Endothelial cell of umbilical vein (primary cell): ENCODE data around the gene SRP19. TPM values are rescaled to one million over a fixed set of nuclear protein-coding genes. Genes with fewer than 3 reads are reported as not detected.

Experiments used
- Bru-seq: library from RNA; stranded (reverse); fragments of 400-500 nt; gene quantifications from one replicate; lab custom pipeline; 2021; lab: Mats Ljungman, UMichigan
- BruChase-seq, 2 experiments: library from RNA; stranded (reverse); fragments of 400-500 nt; gene quantifications; one replicate each; lab custom pipeline; 2021; lab: Mats Ljungman, UMichigan
- BruUV-seq: library from RNA; stranded (reverse); fragments of 400-500 nt; replicated peaks from 2 replicates; lab custom pipeline; 2021; lab: Mats Ljungman, UMichigan
- CTCF ChIA-PET: fragments of 300-600, 350-600 bp; sonication (Branson Sonifier 250); formaldehyde crosslinking; loops from one replicate; lab custom pipeline; 2021; ENCODE audit warnings: antibody characterized with exemption, inconsistent platforms; lab: Charles Lee
- POLR2A ChIA-PET: fragments of 300-600, 350-600 bp; sonication (Branson Sonifier 250); formaldehyde crosslinking; loops from one replicate; lab custom pipeline; 2021; ENCODE audit warnings: antibody characterized with exemption, inconsistent platforms; lab: Charles Lee
- DNase-seq: peaks from one replicate; pipeline ENCODE4 v3.0.0-alpha.2; 2011; ENCODE audit warnings: low read depth, low spot score
- FAIRE-seq: peaks from 2 replicates; lab custom pipeline; 2011; peaks lifted over from hg19 to GRCh38; lab: Jason Lieb, UNC
- H2AFZ ChIP-seq: 2 replicates; pipeline ENCODE4 v1.6.0; 2012; ENCODE audit warnings: low read depth, low read length, control low read depth, inconsistent platforms
- H3K27ac ChIP-seq: 2 replicates; pipeline ENCODE4 v1.5.1; 2011; ENCODE audit warnings: low read depth, mild to moderate bottlenecking, control low read depth, low read length, moderate library complexity; ENCODE audit not compliant: insufficient read depth
- H3K27me3 ChIP-seq, 2 experiments: 2 replicates each; pipeline versions ENCODE4 v1.6.0 to v1.6.1; 2011; ENCODE audit warnings: low read length in 2 of 2, mixed read lengths in 1 of 2; ENCODE audit not compliant: control insufficient read depth in 2 of 2, insufficient read depth in 2 of 2
- H3K36me3 ChIP-seq, 2 experiments: 2 replicates in 1 of 2; 3 replicates in 1 of 2; pipeline ENCODE4 v1.5.1; 2011; ENCODE audit warnings: low read length in 2 of 2, mild to moderate bottlenecking in 1 of 2, moderate library complexity in 1 of 2; ENCODE audit not compliant: control insufficient read depth in 2 of 2, insufficient read depth in 2 of 2; ENCODE audit errors: extremely low read depth in 1 of 2
- H3K4me1 ChIP-seq: 3 replicates; pipeline ENCODE4 v1.5.1; 2011; ENCODE audit warnings: mild to moderate bottlenecking, low read length; ENCODE audit not compliant: control insufficient read depth, insufficient read depth; ENCODE audit errors: extremely low read depth
- H3K4me2 ChIP-seq: 2 replicates; pipeline ENCODE4 v1.6.1; 2011; ENCODE audit warnings: low read length, control low read depth, mixed read lengths; ENCODE audit not compliant: insufficient read depth
- H3K4me3 ChIP-seq, 3 experiments: fragments of 200-600 bp in 1 of 3; sonication (generic), shearing (Covaris generic) in 1 of 3; replicated peaks in 1 of 3; 2 replicates each; pipeline ENCODE4 v1.5.1; 2011 to 2016; ENCODE audit warnings: control low read depth in 3 of 3, low read length in 3 of 3, mild to moderate bottlenecking in 2 of 3, inconsistent platforms in 1 of 3, low read depth in 1 of 3, moderate library complexity in 1 of 3; ENCODE audit not compliant: insufficient read depth in 1 of 3
- H3K79me2 ChIP-seq: 2 replicates; pipeline ENCODE4 v1.6.0; 2012; ENCODE audit warnings: low read length, inconsistent platforms; ENCODE audit not compliant: control insufficient read depth, insufficient read depth
- H3K9ac ChIP-seq: replicated peaks from 2 replicates; pipeline ENCODE3; 2011; ENCODE audit warnings: low read length, control low read depth; ENCODE audit not compliant: insufficient read depth; ENCODE audit errors: extremely low read depth
- H3K9me1 ChIP-seq: replicated peaks from 3 replicates; pipeline ENCODE4 v1.6.0; 2011; ENCODE audit warnings: mild to moderate bottlenecking, low read length; ENCODE audit not compliant: control insufficient read depth, insufficient read depth; ENCODE audit errors: extremely low read depth
- H3K9me3 ChIP-seq: replicated peaks from 2 replicates; pipeline ENCODE4 v1.5.1; 2012; ENCODE audit warnings: low read length, inconsistent platforms; ENCODE audit not compliant: control insufficient read depth, insufficient read depth
- H4K20me1 ChIP-seq: replicated peaks from 2 replicates; pipeline ENCODE3; 2011; ENCODE audit warnings: mild to moderate bottlenecking, low read length; ENCODE audit not compliant: control insufficient read depth, insufficient read depth; ENCODE audit errors: extremely low read depth
- CTCF ChIP-seq, 2 donors: IDR thresholded peaks; 1 replicate in 1 of 2; 2 replicates in 1 of 2; pipeline ENCODE4 v1.5.1; 2011; ENCODE audit warnings: low read length in 2 of 2, mild to moderate bottlenecking in 2 of 2, moderate library complexity in 2 of 2, control low read depth in 1 of 2, inconsistent platforms in 1 of 2, low read depth in 1 of 2; ENCODE audit not compliant: insufficient read depth in 1 of 2; ENCODE audit errors: extremely low read depth in 1 of 2
- EZH2 ChIP-seq: IDR thresholded peaks from 2 replicates; pipeline ENCODE4 v1.6.1; 2012; ENCODE audit warnings: borderline replicate concordance, low read depth, mild to moderate bottlenecking, moderate library complexity, low read length, inconsistent platforms; ENCODE audit not compliant: severe bottlenecking
- FOS ChIP-seq: IDR thresholded peaks from 2 replicates; pipeline ENCODE4 v1.6.1; 2011; ENCODE audit warnings: mild to moderate bottlenecking, low read length, moderate library complexity, borderline replicate concordance; ENCODE audit not compliant: insufficient read depth
- GATA2 ChIP-seq: IDR thresholded peaks from 2 replicates; pipeline ENCODE4 v1.7.0; 2011; ENCODE audit warnings: low read depth, mild to moderate bottlenecking, moderate library complexity, mixed read lengths, low read length; ENCODE audit not compliant: insufficient read length, insufficient read depth
- JUN ChIP-seq: IDR thresholded peaks from 2 replicates; pipeline ENCODE4 v1.6.1; 2011; ENCODE audit warnings: borderline replicate concordance, low read depth; ENCODE audit not compliant: insufficient read length, insufficient read depth
- MYC ChIP-seq: IDR thresholded peaks from one replicate; pipeline ENCODE4 v1.6.1; 2011; ENCODE audit warnings: mild to moderate bottlenecking, low read depth, low read length
- POLR2A ChIP-seq: IDR thresholded peaks from 2 replicates; pipeline ENCODE4 v1.6.1; 2012; ENCODE audit warnings: low read depth, mild to moderate bottlenecking, control low read depth, low read length
- POLR2AphosphoS5 ChIP-seq: IDR thresholded peaks from 2 replicates; pipeline ENCODE4 v1.6.1; 2012; ENCODE audit warnings: low read depth, mild to moderate bottlenecking, control low read depth, low read length, moderate library complexity; ENCODE audit not compliant: insufficient read depth
- dilution Hi-C: fragments of 300-500 bp; cut with MboI; formaldehyde crosslinking; loops from one replicate; pipeline ENCODE4 v1.15.0; 2019; ENCODE audit warnings: low sequenced_read_pairs; ENCODE audit not compliant: extremely low pct_ligation_motif_present
- intact Hi-C: fragments of 100-400 bp; cut with micrococcal nuclease; formaldehyde crosslinking; loops from one replicate; pipeline ENCODE4 v1.10.0; 2022
- long read RNA-seq: library from polyadenylated mRNA; stranded (forward); transcript quantifications from one replicate; pipeline ENCODE4 v2.0.0, GENCODE V29; 2021
- polyA minus RNA-seq, 3 experiments: library from RNA; depleted of rRNA, polyadenylated mRNA; stranded (reverse); fragments of >200 nt; gene quantifications; 1 replicate in 1 of 3; 2 replicates in 2 of 3; pipeline ENCODE4 v1.2.3, GENCODE V29; 2011
- polyA plus RNA-seq, 4 experiments: library from polyadenylated mRNA; depleted of rRNA in 3 of 4; stranded (reverse) in 3 of 4; unstranded in 1 of 4; fragments of >200 nt; gene quantifications; 2 replicates each; pipeline versions ENCODE4 v1.2.1 to v1.2.3, GENCODE V29; 2011 to 2012; ENCODE audit warnings: missing spikeins in 1 of 4
- total RNA-seq: library from RNA; stranded (reverse); gene quantifications from 2 replicates; pipeline ENCODE4 v1.2.3, GENCODE V29; 2021
- TF ChIP-seq, protein P1 (sequence below): IDR thresholded peaks from 2 replicates; pipeline ENCODE4 v1.6.1; 2011; ENCODE audit not compliant: insufficient read depth, insufficient read length

The SRP19 gene
- total RNA-seq (69.2 and 69.4 TPM in 2 replicates), polyA plus RNA-seq (18.4 and 28.6 TPM in 2 replicates), polyA minus RNA-seq (9.5 and 14.9 TPM in 2 replicates), Bru-seq, nascent RNA (percentile 80 among the genes with signal in this experiment), BruChase-seq, experiment 1, labeled RNA remaining after a 6-hour chase (percentile 87 among the genes with signal in this experiment), BruChase-seq, experiment 2, labeled RNA remaining after a 2-hour chase (percentile 85 among the genes with signal in this experiment)
- polyA plus RNA-seq (2011; cell fraction: cytosol; rRNA removed) = 66.4 and 82.3 TPM in 2 replicates
- 38.5 and 60.9 TPM in 2 replicates for polyA plus RNA-seq (2011; cell fraction: nucleus; rRNA removed)
- 90.7 and 137 TPM in 2 replicates for polyA plus RNA-seq (2012)
- 19.0 TPM for polyA minus RNA-seq (2011; cell fraction: cytosol; rRNA and poly(A)+ RNA removed)
- 11.5 and 17.0 TPM in 2 replicates for polyA minus RNA-seq (2011; cell fraction: nucleus; rRNA and poly(A)+ RNA removed)
- long read RNA-seq, transcript SRP19-205 (2 exons, 473 nt) = minor isoform, 22 of 262 reads
- long read RNA-seq, transcript SRP19-206 (5 exons, 2,841 nt) = major isoform, 190 of 262 reads
- long read RNA-seq, transcript SRP19-201 (5 exons, 937 nt) = minor isoform, 24 of 262 reads
- long read RNA-seq, partial matches to known transcripts = 2 of 262 reads
- long read RNA-seq, other reads (novel, unspliced or antisense) = 16 of 262 reads

- Histone ChIP-seq H3K4me1 (peaks cover 18% of the 10 kb centered on the region), H4K20me1 (no peaks in the 10 kb centered on the region), H3K36me3 (peaks cover 9 to 14% of the 10 kb centered on the region in 2 experiments), H2AFZ (peak within 1 kb of the TSS; percentile 91), H3K27me3 (no peaks in the 10 kb centered on the region), H3K27ac (peak within 1 kb of the TSS; percentile 81), H3K79me2 (peaks cover 36% of the 10 kb centered on the region), H3K4me2 (peak within 1 kb of the TSS; percentile 93), H3K9me3 (no peaks in the 10 kb centered on the region), H3K9ac (peak within 1 kb of the TSS; percentile 99), H3K9me1 (no peaks in the 10 kb centered on the region), H3K4me3 (peak within 1 kb of the TSS; percentile 63 to 98 (median 97))
- FAIRE-seq (peak; percentile 100), DNase-seq (peak; percentile 97)
- dilution Hi-C loops (no loop called here), intact Hi-C loops (loop anchor here (1.0 to 5.0 kb wide), 5 partner anchors 60 to 169 kb away; no protein-coding TSS in a partner anchor)
- TF ChIP-seq, protein P1, sequence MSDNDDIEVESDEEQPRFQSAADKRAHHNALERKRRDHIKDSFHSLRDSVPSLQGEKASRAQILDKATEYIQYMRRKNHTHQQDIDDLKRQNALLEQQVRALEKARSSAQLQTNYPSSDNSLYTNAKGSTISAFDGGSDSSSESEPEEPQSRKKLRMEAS = peak; percentile 92
- TF ChIP-seq GATA2 (no peak), EZH2 (no peak), POLR2AphosphoS5 (peak; percentile 92), MYC (no peak), CTCF (IDR thresholded peaks at IDR 0.05; ENCODE audit: extremely low read depth in 1 of 2, insufficient read depth in 1 of 2, low read depth in 1 of 2, low read length in 2 of 2) (no peak), JUN (no peak), FOS (peak; percentile 34), POLR2A (peak; percentile 92)
- ChIA-PET CTCF (interaction anchor here (0.9 to 4.1 kb wide), 5 partner anchors 9 to 308 kb away, joined by 3 to 50 read pairs (median 3); partner anchors contain the start of gene DCP2), POLR2A (interaction anchor here (1.1 kb wide), 1 partner anchor 13 kb away, joined by 3 read pairs; no protein-coding TSS in a partner anchor)
- TSS peak; percentile 64 for BruUV-seq
Observed at GRCh38 chr5:112860929-112861637, at the start of gene SRP19. Gene SRP19 (plus strand): TSS chr5:112861287. CDS start chr5:112861377, 90 bp downstream.
